NT2/D1 (cell line): ENCODE measurements around the gene SRGAP3.

Experiments used
- YY1 ChIP-seq: IDR thresholded peaks from 2 replicates; pipeline ENCODE4 v1.6.1; 2011; ENCODE audit not compliant: insufficient read length, insufficient read depth
- ZNF274 ChIP-seq: IDR thresholded peaks from 2 replicates; pipeline ENCODE4 v1.6.1; 2011; ENCODE audit warnings: mild to moderate bottlenecking, low read depth, low read length

GRCh38 chr3:9115336-9115735, 134.1 kb downstream of the SRGAP3 start:
- TF ChIP-seq ZNF274 (no peak), YY1 (no peak)
